GM19468 (cell line): ENCODE measurements around the gene SNAPC1.
"Not testable (repeated sequence)": the region's sequence is repeated elsewhere in the genome, so short reads cannot be mapped to it uniquely, and the experiment has no call there.

Experiments used
- ATAC-seq: cut with Tn5 transposase; IDR thresholded peaks from one replicate; pipeline ENCODE4 v1.9.1; 2021; ENCODE audit warnings: mild to moderate bottlenecking, moderate library complexity, moderate number of reproducible peaks; ENCODE audit not compliant: unreplicated experiment; ENCODE audit errors: extremely low read depth

Gene SNAPC1

GRCh38 chr14:61747342-61747741 is 14.9 kb upstream of the SNAPC1 start:
- ATAC-seq, result no peak

DNA sequence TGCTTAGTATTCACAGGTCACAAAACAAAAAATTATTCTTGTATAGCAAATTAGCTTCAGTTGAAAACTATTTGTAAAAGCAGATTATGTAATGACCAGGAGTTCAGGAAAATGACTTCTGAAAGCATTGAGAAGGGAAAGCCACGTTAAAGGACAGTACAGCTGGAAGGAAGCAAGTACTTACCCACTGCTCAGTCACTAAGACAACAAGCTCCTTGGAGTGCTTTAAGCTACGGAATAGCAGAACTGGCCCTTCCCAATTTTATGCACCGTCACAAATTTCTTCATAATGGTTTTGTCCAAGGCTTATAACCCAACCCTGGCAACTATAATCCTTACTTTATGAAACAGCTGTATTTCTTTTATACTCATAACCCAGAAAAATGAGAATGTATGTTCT is 13.0 kb upstream of the SNAPC1 start:
- no peak for ATAC-seq

- no peak for ATAC-seq
Observed at GRCh38 chr14:61749867-61750266, 12.4 kb upstream of the SNAPC1 start.

DNA sequence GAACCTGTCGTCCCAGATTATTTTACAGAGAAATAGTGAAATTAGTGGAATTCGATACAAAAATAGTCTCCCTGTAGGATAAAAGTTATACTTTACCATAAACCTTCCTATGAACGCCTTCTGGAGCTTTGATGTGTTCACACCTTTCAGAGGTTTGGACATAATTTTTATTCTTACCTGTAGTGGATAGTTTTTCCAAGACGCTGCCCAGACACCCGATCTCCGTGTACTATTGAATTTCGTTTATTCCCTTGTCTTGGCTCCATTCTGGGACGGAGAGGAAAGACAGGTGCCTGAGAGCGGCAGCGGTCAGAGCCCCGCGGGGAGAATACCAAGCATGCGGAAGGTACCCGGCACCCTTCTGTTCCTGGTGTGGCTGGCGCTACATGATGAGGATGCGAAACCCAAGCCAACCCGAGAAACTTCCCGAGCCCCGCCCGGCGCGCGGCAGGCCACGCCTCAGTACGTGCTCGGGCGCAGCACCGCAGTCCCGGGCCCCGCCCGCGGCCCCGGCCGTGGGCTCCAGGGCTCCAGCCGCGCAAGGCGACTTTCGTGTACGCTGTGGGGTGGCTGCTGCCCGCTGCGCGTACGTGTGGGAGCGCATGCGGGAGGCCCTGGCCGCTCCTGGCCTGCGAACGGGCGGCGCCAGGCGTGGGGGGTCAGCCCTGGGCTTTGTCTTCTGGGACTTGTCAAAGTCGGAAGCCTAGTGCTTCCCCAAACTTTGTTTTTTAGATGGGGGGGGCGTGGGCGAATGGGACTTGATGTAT is 11.3 kb upstream of the SNAPC1 start:
- peak; percentile 95 for ATAC-seq

- ATAC-seq, result no peak
Observed at GRCh38 chr14:61751475-61751989, 10.7 kb upstream of the SNAPC1 start.

DNA sequence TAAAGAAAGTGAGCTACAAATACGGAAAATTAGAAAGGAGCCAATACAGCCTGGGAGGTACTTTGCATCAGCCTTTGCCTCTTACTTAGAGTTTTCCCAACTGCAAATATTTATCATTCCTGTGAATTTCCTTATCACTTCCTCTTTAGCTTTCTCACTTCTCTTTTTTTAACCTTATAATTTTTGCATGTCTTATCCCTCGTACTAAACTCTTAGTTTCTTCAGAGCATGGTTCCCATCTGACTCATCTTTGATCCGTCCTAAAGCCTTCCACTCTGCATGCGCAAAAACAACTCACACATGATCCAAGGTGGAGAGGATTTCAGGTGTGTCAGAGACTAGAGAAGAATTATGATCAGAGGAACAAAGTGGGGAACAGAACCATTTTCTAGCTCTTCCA is 9.6 kb upstream of the SNAPC1 start:
- no peak for ATAC-seq

DNA sequence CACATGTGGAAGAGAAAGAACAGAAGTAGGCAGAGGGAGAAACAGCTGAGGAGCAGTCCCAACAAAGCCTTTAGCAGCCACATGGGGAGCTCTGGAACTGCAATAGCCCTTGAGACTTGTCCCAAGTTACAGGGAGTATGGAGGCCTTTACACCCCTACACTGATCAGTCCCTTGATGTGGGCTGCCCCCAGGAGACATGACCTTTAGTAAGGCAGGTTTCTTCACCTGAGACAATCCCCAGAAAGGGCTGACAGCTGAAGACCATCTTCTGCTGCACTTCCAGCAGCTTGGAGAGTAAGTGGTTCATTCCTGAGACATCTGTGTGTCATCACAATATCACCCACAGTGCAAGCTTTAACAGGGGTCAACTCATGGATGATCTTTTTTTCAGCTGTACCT is 8.6 kb upstream of the SNAPC1 start:
- no peak for ATAC-seq

- no peak for ATAC-seq
Observed at GRCh38 chr14:61754627-61755381, 7.4 kb upstream of the SNAPC1 start.

DNA sequence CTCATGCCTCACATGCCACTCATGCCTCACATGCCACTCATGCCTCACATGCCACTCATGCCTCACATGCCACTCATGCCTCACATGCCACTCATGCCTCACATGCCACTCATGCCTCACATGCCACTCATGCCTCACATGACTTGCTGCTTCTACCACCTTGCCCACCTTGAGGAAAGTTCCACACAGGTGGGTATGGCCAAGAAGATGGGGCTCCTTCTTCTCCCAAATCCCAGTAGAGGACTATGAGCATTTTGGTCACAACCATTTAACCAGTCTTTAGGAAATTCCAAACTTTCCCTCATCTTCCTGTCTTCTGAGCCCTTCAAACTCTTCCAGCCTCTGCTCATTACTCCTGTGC is 6.9 kb upstream of the SNAPC1 start:
- ATAC-seq, result not testable (repeated sequence)

DNA sequence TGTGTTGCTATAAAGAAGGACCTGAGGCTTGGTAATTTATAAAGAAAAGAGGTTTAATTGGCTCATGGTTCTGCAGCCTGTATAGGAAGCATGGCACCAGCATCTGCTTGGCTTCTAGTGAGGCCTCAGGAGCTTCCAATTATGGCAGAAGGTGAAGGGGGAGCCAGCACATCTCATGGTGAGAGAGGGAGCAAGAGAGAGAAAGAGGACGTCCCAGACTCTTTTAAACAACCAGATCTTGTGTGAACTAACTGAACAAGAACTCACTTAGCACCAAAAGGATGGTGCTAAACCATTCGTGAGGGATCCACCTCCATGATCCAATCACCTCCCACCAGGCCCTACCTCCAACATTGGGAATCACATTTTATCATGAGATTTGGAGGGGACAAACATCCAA is 6.1 kb upstream of the SNAPC1 start:
- no peak for ATAC-seq

GRCh38 chr14:61759878-61760277 is 2.3 kb upstream of the SNAPC1 start:
- ATAC-seq, result no peak

- ATAC-seq, result no peak
Observed at GRCh38 chr14:61761557-61761956, 663 bp upstream of the SNAPC1 start.

- ATAC-seq, result no peak
Observed at GRCh38 chr14:61764342-61765122, 2.3 kb downstream of the SNAPC1 start.

DNA sequence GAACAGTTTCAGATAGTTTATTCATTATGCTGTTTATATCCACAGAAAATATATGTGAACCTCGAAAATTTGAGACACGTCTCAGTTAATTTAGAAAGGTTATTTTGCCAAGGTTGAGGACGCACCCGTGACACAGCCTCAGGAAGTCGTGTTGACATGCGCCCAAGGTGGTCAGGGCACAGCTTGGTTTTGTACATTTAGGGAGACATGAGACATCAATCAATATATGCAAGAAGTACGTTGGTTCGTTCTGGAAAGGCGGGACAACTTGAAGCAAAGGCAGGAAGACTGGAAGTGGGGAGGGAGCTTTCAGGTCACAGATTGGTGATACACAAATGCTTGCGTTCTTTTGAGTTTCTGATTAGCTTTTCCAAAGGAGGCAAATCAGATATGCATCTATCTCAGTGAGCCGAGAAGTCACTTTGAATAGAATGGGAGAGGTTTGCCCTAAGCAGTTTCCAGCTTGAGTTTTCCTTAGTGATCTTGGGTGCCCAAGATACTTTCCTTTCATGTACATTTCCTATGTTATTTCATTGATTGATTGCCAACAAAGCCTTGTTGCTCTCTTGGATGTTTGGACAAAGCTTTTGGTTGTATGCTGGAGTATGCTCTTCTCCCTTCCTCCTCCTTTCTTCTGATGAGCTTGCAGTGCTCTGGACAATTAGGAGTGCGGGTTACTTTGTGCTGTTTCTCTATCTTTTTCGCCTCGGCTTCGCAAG is 3.2 kb downstream of the SNAPC1 start:
- no peak for ATAC-seq

DNA sequence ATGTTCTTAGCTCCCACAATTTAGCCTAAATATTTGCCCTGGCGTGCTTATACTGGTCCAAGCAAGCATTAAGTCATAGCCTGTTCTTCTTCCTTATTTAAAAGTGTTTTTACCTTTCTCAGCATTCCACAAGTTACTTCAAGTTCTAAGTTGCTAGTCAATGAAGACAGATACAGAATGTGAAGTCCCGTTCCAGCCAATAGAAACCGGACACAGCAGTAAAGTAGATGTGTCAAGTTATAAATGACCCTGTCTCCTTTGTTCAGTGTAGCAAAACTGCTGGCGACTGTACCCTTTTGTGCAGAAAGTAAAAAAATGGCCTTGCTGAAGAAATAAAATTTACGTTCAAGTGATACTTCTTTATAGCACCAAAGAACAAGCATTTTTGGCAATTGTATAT is 3.9 kb downstream of the SNAPC1 start:
- ATAC-seq, result no peak

GRCh38 chr14:61768240-61768639 is 6.0 kb downstream of the SNAPC1 start:
- no peak for ATAC-seq

DNA sequence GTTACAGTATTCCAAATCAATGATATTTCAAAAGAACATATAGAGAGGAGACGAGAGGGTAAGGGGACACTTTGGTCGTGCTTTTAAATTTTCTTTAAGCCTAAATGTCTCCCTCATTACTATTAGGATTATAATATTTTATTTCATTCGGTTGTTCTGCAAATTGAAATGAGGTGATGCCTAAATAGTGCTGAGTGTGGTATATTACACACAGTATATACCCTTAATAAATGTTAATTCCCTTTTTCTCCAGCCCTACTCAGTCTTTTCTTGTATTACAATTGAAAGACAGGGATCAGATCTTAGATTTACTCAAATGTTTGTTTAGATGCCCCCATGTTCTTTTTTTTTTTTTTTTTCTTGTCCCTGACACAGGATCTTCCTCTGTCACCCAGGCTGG is 7.7 kb downstream of the SNAPC1 start:
- no peak for ATAC-seq

DNA sequence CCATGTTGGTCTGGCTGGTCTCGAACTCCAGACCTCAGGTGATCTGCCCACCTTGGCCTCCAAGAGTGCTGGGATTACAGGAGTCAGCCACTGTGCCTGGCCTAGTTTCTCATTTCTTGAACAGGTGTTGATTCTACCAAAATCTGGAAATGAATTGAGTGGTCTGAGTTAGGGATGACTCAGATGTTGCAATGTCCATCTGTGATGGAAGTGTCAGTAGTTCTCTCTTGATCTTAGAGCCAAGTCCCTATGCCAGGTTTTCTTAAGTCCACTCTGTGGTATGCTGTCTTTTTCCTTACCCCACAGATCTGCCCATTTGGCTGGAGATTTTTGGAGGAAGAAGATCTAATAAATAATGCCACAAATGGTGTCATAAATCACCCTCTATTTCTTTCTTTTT is 12.6 kb downstream of the SNAPC1 start:
- no peak for ATAC-seq

GRCh38 chr14:61780125-61780524 is 17.9 kb downstream of the SNAPC1 start:
- ATAC-seq, result no peak

- no peak for ATAC-seq
Observed at GRCh38 chr14:61797309-61797708, 35.1 kb downstream of the SNAPC1 start.
